ENCODE measurements around the gene ZNF521. TPM values are rescaled to one million over a fixed set of nuclear protein-coding genes. Genes with fewer than 3 reads are reported as not detected.
A peak's percentile ranks its signal among the peaks of the same experiment; 100 is the strongest.

ZNF521 gene
- total and polyA plus RNA-seq, 2 donors (not counting 3 experiments of a cell fraction or from before 2014, with no cell fraction given): 111 to 168 TPM

GRCh38 chr18:25042641-25043051 is 309.3 kb downstream of the ZNF521 start:
- intact Hi-C loops (cut with micrococcal nuclease): no loop called here
- no peaks in the 10 kb centered on the region for H3K79me2 ChIP-seq (ENCODE audit: control insufficient read depth, insufficient read depth, low read length)
- peak overlapping the region; percentile 9 for H3K27ac ChIP-seq (ENCODE audit: insufficient read depth, low read depth, low read length)
- no peak overlapping the region for H3K9ac ChIP-seq (replicated peaks; ENCODE audit: extremely low read depth, insufficient read depth, low read length)
- H3K4me1 ChIP-seq (ENCODE audit: control insufficient read depth, extremely low read depth, insufficient read depth, low read length): peaks cover 17% of the 10 kb centered on the region
- H2AFZ ChIP-seq (ENCODE audit: low read depth, low read length): no peak overlapping the region
- no peaks in the 10 kb centered on the region for H4K20me1 ChIP-seq (replicated peaks; ENCODE audit: control insufficient read depth, extremely low read depth, insufficient read depth, low read length)
- POLR2A ChIA-PET: interaction anchor here (0.8 to 0.9 kb wide), 2 partner anchors 9 to 210 kb away, joined by 3 read pairs; no protein-coding TSS in a partner anchor
- TF ChIP-seq EZH2 (IDR thresholded peaks at IDR 0.05; ENCODE audit: borderline replicate concordance, low read depth, low read length, severe bottlenecking): no peak
- no peak for TF ChIP-seq MYC (IDR thresholded peaks at IDR 0.05; ENCODE audit: low read depth, low read length)
- TF ChIP-seq POLR2A (IDR thresholded peaks at IDR 0.05; ENCODE audit: low read depth, low read length): no peak
- TF ChIP-seq POLR2AphosphoS5 (IDR thresholded peaks at IDR 0.05; ENCODE audit: insufficient read depth, low read depth, low read length): peak; percentile 53
- no peak for TF ChIP-seq MAX (IDR thresholded peaks at IDR 0.05; ENCODE audit: insufficient read depth, insufficient read length)
- no peak for TF ChIP-seq CTCF (IDR thresholded peaks at IDR 0.05; ENCODE audit: extremely low read depth in 1 of 2, insufficient read depth in 1 of 2, low read depth in 1 of 2, low read length in 2 of 2)
- TF ChIP-seq JUN (IDR thresholded peaks at IDR 0.05; ENCODE audit: borderline replicate concordance, insufficient read depth, insufficient read length, low read depth): peak; percentile 58
- peak; percentile 95 for TF ChIP-seq GATA2 (IDR thresholded peaks at IDR 0.05; ENCODE audit: insufficient read depth, insufficient read length, low read depth, low read length)
- TF ChIP-seq FOS (IDR thresholded peaks at IDR 0.05; ENCODE audit: borderline replicate concordance, insufficient read depth, low read length): peak; percentile 77
- no peak overlapping the region for H3K4me2 ChIP-seq (ENCODE audit: insufficient read depth, low read length)
- peak; percentile 95 for FAIRE-seq
- CTCF ChIA-PET: interaction anchor here (1.2 to 1.5 kb wide), 3 partner anchors 9 to 157 kb away, joined by 3 read pairs; no protein-coding TSS in a partner anchor
- H3K9me3 ChIP-seq (replicated peaks; ENCODE audit: control insufficient read depth, insufficient read depth, low read length): no peaks in the 10 kb centered on the region
- peak; percentile 68 for DNase-seq (ENCODE audit: low read depth, low spot score)
- H3K27me3 ChIP-seq (ENCODE audit: control insufficient read depth in 2 of 2, insufficient read depth in 2 of 2, low read length in 2 of 2): no peaks in the 10 kb centered on the region
- BruUV-seq (replicated peaks): no TSS peak
- no peaks in the 10 kb centered on the region for H3K36me3 ChIP-seq (ENCODE audit: control insufficient read depth in 2 of 2, extremely low read depth in 1 of 2, insufficient read depth in 2 of 2, low read length in 2 of 2)
- H3K9me1 ChIP-seq (replicated peaks; ENCODE audit: control insufficient read depth, extremely low read depth, insufficient read depth, low read length): no peaks in the 10 kb centered on the region
- H3K4me3 ChIP-seq (replicated peaks in 1 of 3; ENCODE audit: insufficient read depth in 1 of 3, low read depth in 1 of 3, low read length in 3 of 3): no peak overlapping the region
- dilution Hi-C loops (cut with MboI; ENCODE audit: extremely low pct_ligation_motif_present, low sequenced_read_pairs): no loop called here

All from endothelial cell of umbilical vein (primary cell).